ENCODE results near the gene SF3A1. TPM values are rescaled to one million over a fixed set of nuclear protein-coding genes. Genes with fewer than 3 reads are reported as not detected.

SF3A1 gene
- total and polyA plus RNA-seq, 9 of the 15 experiments (the other 6 are each of a cell fraction or from before 2014, with no cell fraction given) = 6.7 to 228 (median 13.0) TPM

DNA sequence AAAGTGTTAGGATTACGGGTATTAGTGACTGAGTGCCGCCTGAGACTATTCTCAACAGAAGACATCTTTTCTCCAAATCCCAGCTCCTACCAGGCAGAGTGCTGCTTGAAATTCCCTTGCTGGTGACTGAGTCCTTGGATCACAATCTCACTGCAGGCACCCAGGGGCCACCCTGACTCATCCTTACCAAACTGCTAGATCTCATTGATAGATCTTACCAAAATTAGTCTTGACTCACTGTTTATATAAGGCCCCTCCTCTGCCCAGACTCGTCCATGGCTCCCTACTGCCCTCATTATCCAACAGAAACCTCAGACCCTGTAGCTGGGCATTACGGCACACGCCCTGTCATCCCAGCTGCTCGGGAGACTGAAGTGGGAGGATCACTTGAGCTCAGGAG, 44.6 kb downstream of the SF3A1 start (continued):
- TF ChIP-seq, protein P1, sequence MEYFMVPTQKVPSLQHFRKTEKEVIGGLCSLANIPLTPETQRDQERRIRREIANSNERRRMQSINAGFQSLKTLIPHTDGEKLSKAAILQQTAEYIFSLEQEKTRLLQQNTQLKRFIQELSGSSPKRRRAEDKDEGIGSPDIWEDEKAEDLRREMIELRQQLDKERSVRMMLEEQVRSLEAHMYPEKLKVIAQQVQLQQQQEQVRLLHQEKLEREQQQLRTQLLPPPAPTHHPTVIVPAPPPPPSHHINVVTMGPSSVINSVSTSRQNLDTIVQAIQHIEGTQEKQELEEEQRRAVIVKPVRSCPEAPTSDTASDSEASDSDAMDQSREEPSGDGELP (CRISPR knock-in tag; IDR thresholded peaks at IDR 0.05; ENCODE audit: borderline replicate concordance) = no peak; the same call in 1 of the 2 replicates
- TF ChIP-seq ZFP36 (IDR thresholded peaks at IDR 0.05; ENCODE audit: low read depth, low read length, partially characterized antibody) (peak; percentile 50), TAF7 (tag; IDR thresholded peaks at IDR 0.05) (no peak), CREBBP (IDR thresholded peaks at IDR 0.05; ENCODE audit: low read depth, low read length) (no peak), EP300 (IDR thresholded peaks at IDR 0.05; ENCODE audit: low read length) (no peak), ZNF165 (CRISPR knock-in tag; IDR thresholded peaks at IDR 0.05; ENCODE audit: borderline replicate concordance) (no peak), SMARCE1 (IDR thresholded peaks at IDR 0.05) (0 out of 2 replicates have a peak, but pooled peaks have one; percentile 14)
- TF ChIP-seq, protein P2, sequence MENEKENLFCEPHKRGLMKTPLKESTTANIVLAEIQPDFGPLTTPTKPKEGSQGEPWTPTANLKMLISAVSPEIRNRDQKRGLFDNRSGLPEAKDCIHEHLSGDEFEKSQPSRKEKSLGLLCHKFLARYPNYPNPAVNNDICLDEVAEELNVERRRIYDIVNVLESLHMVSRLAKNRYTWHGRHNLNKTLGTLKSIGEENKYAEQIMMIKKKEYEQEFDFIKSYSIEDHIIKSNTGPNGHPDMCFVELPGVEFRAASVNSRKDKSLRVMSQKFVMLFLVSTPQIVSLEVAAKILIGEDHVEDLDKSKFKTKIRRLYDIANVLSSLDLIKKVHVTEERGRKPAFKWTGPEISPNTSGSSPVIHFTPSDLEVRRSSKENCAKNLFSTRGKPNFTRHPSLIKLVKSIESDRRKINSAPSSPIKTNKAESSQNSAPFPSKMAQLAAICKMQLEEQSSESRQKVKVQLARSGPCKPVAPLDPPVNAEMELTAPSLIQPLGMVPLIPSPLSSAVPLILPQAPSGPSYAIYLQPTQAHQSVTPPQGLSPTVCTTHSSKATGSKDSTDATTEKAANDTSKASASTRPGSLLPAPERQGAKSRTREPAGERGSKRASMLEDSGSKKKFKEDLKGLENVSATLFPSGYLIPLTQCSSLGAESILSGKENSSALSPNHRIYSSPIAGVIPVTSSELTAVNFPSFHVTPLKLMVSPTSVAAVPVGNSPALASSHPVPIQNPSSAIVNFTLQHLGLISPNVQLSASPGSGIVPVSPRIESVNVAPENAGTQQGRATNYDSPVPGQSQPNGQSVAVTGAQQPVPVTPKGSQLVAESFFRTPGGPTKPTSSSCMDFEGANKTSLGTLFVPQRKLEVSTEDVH (IDR thresholded peaks at IDR 0.05; ENCODE audit: low read depth, partially characterized antibody) = no peak

Data from K562 (cell line).